ENCODE data around the gene MCEMP1. TPM values are rescaled to one million over a fixed set of nuclear protein-coding genes. Genes with fewer than 3 reads are reported as not detected.

The MCEMP1 gene
- total and polyA plus RNA-seq, 2 of the 13 experiments (the other 11 are each of a cell fraction or from before 2014, with no cell fraction given): not detected

DNA sequence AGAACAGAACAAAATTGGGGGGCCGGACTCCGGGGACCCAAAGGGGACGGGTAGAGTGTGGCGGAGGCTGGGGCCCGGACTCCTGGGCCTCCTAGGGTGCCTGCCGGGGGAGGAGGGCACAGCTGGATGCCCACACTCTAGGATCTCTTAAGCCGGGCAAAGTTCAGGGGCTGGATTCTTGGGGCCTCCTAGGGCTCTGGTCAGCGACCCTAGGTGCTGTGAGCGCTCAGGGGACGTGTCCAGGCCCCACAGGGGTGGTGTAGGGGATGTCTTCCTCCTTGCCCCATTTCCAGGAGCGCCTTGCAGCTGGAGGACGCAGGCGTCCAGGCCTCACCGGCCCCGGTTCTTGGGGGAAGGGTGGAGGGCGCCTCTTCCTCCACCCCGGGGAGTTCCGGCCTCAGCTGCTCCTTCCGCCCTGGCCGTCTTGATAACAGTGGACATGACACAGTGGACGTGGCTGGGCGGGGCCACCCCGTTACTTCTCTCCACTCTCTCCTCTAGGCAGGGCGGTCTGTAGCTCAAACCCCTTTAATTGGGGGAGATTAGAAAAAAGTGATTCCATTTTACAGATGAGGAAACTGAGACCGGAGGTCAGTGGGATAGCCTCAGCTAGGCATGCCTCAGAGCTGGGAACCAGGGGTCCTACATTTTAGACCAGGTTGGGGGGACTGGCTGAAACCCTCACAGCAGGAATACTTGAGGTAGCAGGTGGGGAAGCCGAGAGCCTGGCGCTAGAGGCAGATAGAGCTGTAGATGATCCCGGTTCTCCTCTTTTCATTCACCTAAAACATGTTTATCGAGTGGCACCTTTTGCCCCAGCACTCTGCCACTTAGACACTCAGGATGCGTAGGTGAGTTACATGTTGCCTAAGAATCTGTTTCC is 39.3 kb upstream of the MCEMP1 start (continued):
- no peak for TF ChIP-seq MLXIP (CRISPR knock-in tag; IDR thresholded peaks at IDR 0.05; ENCODE audit: borderline replicate concordance)
- TF ChIP-seq ZNF577 (CRISPR knock-in tag; IDR thresholded peaks at IDR 0.05; ENCODE audit: borderline replicate concordance, low read depth): no peak
- no peak for TF ChIP-seq ZNF512 (CRISPR knock-in tag; IDR thresholded peaks at IDR 0.05)
- peak; percentile 91; the same call in 1 of the 2 replicates for TF ChIP-seq ZNF777 (CRISPR knock-in tag; IDR thresholded peaks at IDR 0.05)
- TF ChIP-seq TBX3 (IDR thresholded peaks at IDR 0.05; ENCODE audit: borderline replicate concordance): no peak
- TF ChIP-seq ZNF296 (CRISPR knock-in tag; conservative IDR thresholded peaks at IDR 0.05): peak; percentile 60; the same call in 1 of the 2 replicates
- TF ChIP-seq HNF4A (CRISPR knock-in tag; IDR thresholded peaks at IDR 0.05): peak; percentile 20; the same call in 1 of the 2 replicates
- TF ChIP-seq ZNF629 (CRISPR knock-in tag; conservative IDR thresholded peaks at IDR 0.05): peak; percentile 89
- no peak for TF ChIP-seq ZNF547 (CRISPR knock-in tag; IDR thresholded peaks at IDR 0.05)
- TF ChIP-seq, protein P1, sequence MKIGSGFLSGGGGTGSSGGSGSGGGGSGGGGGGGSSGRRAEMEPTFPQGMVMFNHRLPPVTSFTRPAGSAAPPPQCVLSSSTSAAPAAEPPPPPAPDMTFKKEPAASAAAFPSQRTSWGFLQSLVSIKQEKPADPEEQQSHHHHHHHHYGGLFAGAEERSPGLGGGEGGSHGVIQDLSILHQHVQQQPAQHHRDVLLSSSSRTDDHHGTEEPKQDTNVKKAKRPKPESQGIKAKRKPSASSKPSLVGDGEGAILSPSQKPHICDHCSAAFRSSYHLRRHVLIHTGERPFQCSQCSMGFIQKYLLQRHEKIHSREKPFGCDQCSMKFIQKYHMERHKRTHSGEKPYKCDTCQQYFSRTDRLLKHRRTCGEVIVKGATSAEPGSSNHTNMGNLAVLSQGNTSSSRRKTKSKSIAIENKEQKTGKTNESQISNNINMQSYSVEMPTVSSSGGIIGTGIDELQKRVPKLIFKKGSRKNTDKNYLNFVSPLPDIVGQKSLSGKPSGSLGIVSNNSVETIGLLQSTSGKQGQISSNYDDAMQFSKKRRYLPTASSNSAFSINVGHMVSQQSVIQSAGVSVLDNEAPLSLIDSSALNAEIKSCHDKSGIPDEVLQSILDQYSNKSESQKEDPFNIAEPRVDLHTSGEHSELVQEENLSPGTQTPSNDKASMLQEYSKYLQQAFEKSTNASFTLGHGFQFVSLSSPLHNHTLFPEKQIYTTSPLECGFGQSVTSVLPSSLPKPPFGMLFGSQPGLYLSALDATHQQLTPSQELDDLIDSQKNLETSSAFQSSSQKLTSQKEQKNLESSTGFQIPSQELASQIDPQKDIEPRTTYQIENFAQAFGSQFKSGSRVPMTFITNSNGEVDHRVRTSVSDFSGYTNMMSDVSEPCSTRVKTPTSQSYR (CRISPR knock-in tag; IDR thresholded peaks at IDR 0.05; ENCODE audit: borderline replicate concordance): 0 out of 2 replicates have a peak, but pooled peaks have one; percentile 31
- TF ChIP-seq ZKSCAN8 (CRISPR knock-in tag; IDR thresholded peaks at IDR 0.05; ENCODE audit: borderline replicate concordance): no peak
- TF ChIP-seq ZNF205 (CRISPR knock-in tag; IDR thresholded peaks at IDR 0.05): 0 out of 2 replicates have a peak, but pooled peaks have one; percentile 23
- TF ChIP-seq ZNF10 (CRISPR knock-in tag; IDR thresholded peaks at IDR 0.05; ENCODE audit: borderline replicate concordance, low read depth): no peak
- TF ChIP-seq MXD1 (CRISPR knock-in tag; IDR thresholded peaks at IDR 0.05): no peak
- TF ChIP-seq CHD4 (IDR thresholded peaks at IDR 0.05; ENCODE audit: borderline replicate concordance, low read length): 0 out of 2 replicates have a peak, but pooled peaks have one; percentile 52
- no peak for TF ChIP-seq IRX3 (CRISPR knock-in tag; IDR thresholded peaks at IDR 0.05; ENCODE audit: borderline replicate concordance, low read depth)
- TF ChIP-seq RARG (CRISPR knock-in tag; IDR thresholded peaks at IDR 0.05; ENCODE audit: low read depth): no peak

Measured in HepG2 (cell line).